ENCODE results near the gene CIP2A. TPM values are rescaled to one million over a fixed set of nuclear protein-coding genes. Genes with fewer than 3 reads are reported as not detected.

Gene CIP2A
- total RNA-seq, 1 donor from 2014 or later: 8.2 TPM

- Mint-ChIP-seq H3K27ac (ENCODE audit: unreplicated experiment) (no peak overlapping the region), H3K4me3 (ENCODE audit: unreplicated experiment) (no peak overlapping the region), H3K36me3 (ENCODE audit: unreplicated experiment) (no peaks in the 10 kb centered on the region), H3K9me3 (ENCODE audit: unreplicated experiment) (no peaks in the 10 kb centered on the region), H3K27me3 (ENCODE audit: unreplicated experiment) (no peaks in the 10 kb centered on the region), H3K4me1 (ENCODE audit: low read depth, unreplicated experiment) (no peaks in the 10 kb centered on the region)
- no peak for TF ChIP-seq CTCF (IDR thresholded peaks at IDR 0.05; ENCODE audit: partially characterized antibody, unreplicated experiment)
- DNase-seq: no peak
These were observed 62.1 kb downstream of the CIP2A start for GRCh38 chr3:108527109-108527508.

- no peaks in the 10 kb centered on the region for H3K4me1 Mint-ChIP-seq (ENCODE audit: low read depth, unreplicated experiment)
- H3K36me3 Mint-ChIP-seq (ENCODE audit: unreplicated experiment): no peaks in the 10 kb centered on the region
- no peak for DNase-seq
- H3K4me3 Mint-ChIP-seq (ENCODE audit: unreplicated experiment): no peak overlapping the region
- no peak for TF ChIP-seq CTCF (IDR thresholded peaks at IDR 0.05; ENCODE audit: partially characterized antibody, unreplicated experiment)
- H3K27me3 Mint-ChIP-seq (ENCODE audit: unreplicated experiment): no peaks in the 10 kb centered on the region
- H3K9me3 Mint-ChIP-seq (ENCODE audit: unreplicated experiment): no peaks in the 10 kb centered on the region
- no peak overlapping the region for H3K27ac Mint-ChIP-seq (ENCODE audit: unreplicated experiment)
These were observed 63.3 kb downstream of the CIP2A start for GRCh38 chr3:108525971-108526370.

GRCh38 chr3:108525256-108525655 lies 64.0 kb downstream of the CIP2A start:
- Mint-ChIP-seq H3K36me3 (ENCODE audit: unreplicated experiment) (no peaks in the 10 kb centered on the region), H3K9me3 (ENCODE audit: unreplicated experiment) (no peaks in the 10 kb centered on the region), H3K4me1 (ENCODE audit: low read depth, unreplicated experiment) (no peaks in the 10 kb centered on the region), H3K27ac (ENCODE audit: unreplicated experiment) (no peak overlapping the region), H3K27me3 (ENCODE audit: unreplicated experiment) (no peaks in the 10 kb centered on the region), H3K4me3 (ENCODE audit: unreplicated experiment) (no peak overlapping the region)
- TF ChIP-seq CTCF (IDR thresholded peaks at IDR 0.05; ENCODE audit: partially characterized antibody, unreplicated experiment): no peak
- no peak for DNase-seq

DNA sequence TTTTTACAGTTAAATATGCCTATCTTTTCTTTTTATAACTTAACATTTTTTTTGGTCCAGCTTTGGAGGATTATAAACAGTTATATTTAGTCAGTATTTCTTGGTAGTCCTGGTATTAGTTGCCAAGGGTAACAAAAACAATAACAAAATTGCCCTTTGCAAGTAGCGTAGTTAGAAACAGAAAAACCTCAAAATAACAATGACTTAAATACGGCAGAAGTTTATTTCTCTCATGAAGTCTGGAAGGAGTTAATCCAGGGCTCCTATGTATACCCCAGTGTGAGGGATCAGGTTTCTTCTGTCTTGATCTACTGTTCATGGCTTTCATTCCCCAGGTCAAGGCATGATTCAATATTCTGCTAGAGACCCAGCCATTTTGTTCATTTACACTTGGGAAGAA lies 64.7 kb downstream of the CIP2A start:
- Mint-ChIP-seq H3K9me3 (ENCODE audit: unreplicated experiment) (no peaks in the 10 kb centered on the region), H3K27me3 (ENCODE audit: unreplicated experiment) (no peaks in the 10 kb centered on the region), H3K27ac (ENCODE audit: unreplicated experiment) (no peak overlapping the region), H3K4me3 (ENCODE audit: unreplicated experiment) (no peak overlapping the region), H3K4me1 (ENCODE audit: low read depth, unreplicated experiment) (no peaks in the 10 kb centered on the region), H3K36me3 (ENCODE audit: unreplicated experiment) (no peaks in the 10 kb centered on the region)
- no peak for DNase-seq
- TF ChIP-seq CTCF (IDR thresholded peaks at IDR 0.05; ENCODE audit: partially characterized antibody, unreplicated experiment): no peak

- H3K27ac Mint-ChIP-seq (ENCODE audit: unreplicated experiment): no peak overlapping the region
- H3K36me3 Mint-ChIP-seq (ENCODE audit: unreplicated experiment): no peaks in the 10 kb centered on the region
- no peaks in the 10 kb centered on the region for H3K9me3 Mint-ChIP-seq (ENCODE audit: unreplicated experiment)
- no peak for DNase-seq
- peaks cover 3% of the 10 kb centered on the region for H3K4me1 Mint-ChIP-seq (ENCODE audit: low read depth, unreplicated experiment)
- TF ChIP-seq CTCF (IDR thresholded peaks at IDR 0.05; ENCODE audit: partially characterized antibody, unreplicated experiment): no peak
- no peak overlapping the region for H3K4me3 Mint-ChIP-seq (ENCODE audit: unreplicated experiment)
- no peaks in the 10 kb centered on the region for H3K27me3 Mint-ChIP-seq (ENCODE audit: unreplicated experiment)
These were observed 70.3 kb downstream of the CIP2A start for GRCh38 chr3:108518895-108519294.
